Measurements from ENCODE around the gene ATXN1.

ATXN1 gene

GRCh38 chr6:16286151-16286522 is 475.1 kb downstream of the ATXN1 start:
- Histone ChIP-seq H3K79me2 (ENCODE audit: insufficient read depth, low read length) (no peaks in the 10 kb centered on the region), H3K4me2 (ENCODE audit: low read depth, low read length, poor library complexity, severe bottlenecking) (no peak overlapping the region), H3K4me3 (ENCODE audit: low read length, poor library complexity, severe bottlenecking) (no peak overlapping the region), H3F3A (ENCODE audit: low read depth) (no peaks in the 10 kb centered on the region), H3K27me3 (ENCODE audit: insufficient read depth, low read length, poor library complexity, severe bottlenecking) (no peaks in the 10 kb centered on the region), H3K4me1 (ENCODE audit: insufficient read depth, low read length, poor library complexity, severe bottlenecking) (peaks cover 8% of the 10 kb centered on the region), H3K9me3 (ENCODE audit: insufficient read depth, low read depth, low read length) (no peaks in the 10 kb centered on the region), H3K9ac (ENCODE audit: low read depth, low read length, poor library complexity, severe bottlenecking) (no peak overlapping the region), H3K36me3 (ENCODE audit: insufficient read depth, low read length) (no peaks in the 10 kb centered on the region), H3K9me2 (replicated peaks; ENCODE audit: low read depth, low read length) (no peaks in the 10 kb centered on the region), H4K20me1 (ENCODE audit: insufficient read depth, low read length, poor library complexity, severe bottlenecking) (no peaks in the 10 kb centered on the region), H2AFZ (ENCODE audit: low read length) (no peak overlapping the region)
- peak; percentile 73 for TF ChIP-seq CTCF (conservative IDR thresholded peaks at IDR 0.05; ENCODE audit: low read length)
- TF ChIP-seq EZH2phosphoT487 (IDR thresholded peaks at IDR 0.05; ENCODE audit: borderline replicate concordance) = no peak

DNA sequence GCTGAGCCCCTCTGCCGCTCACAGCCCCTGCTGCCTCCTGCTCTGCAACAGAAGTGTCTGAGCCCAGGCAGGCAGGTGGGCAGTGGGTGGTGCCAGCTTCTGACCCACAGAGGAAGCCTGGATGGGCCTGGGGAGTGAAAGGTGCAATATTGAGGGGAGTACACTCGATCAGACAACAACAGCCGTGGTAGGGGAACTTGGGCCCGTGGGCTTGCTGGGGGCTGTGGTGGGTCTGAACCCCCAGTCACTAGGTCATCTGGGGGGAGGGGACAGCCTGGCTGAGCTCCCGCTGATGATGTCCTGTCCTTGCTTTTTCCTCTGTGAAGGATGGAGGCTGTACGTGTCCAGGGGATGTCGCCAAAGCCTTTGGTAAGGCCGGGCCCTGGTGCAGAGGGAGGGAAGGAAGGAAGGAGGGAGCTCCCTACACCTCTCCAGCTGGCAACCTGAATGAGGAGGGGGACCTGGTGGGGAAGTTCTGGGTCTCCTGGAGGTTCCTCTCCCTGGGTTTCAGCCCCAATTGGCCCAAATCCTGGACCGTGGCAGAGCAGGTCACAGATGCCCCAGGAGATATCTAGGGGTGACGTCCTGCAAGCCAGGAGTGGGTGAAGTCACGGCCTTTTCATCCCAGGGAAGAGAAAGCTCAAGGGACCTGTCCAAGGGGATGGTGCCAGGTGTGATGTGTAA is 475.7 kb downstream of the ATXN1 start:
- Histone ChIP-seq H2AFZ (ENCODE audit: low read length) (no peak overlapping the region), H3K79me2 (ENCODE audit: insufficient read depth, low read length) (no peaks in the 10 kb centered on the region), H3K9me3 (ENCODE audit: insufficient read depth, low read depth, low read length) (no peaks in the 10 kb centered on the region), H3K4me3 (ENCODE audit: low read length, poor library complexity, severe bottlenecking) (no peak overlapping the region), H3K4me2 (ENCODE audit: low read depth, low read length, poor library complexity, severe bottlenecking) (no peak overlapping the region), H4K20me1 (ENCODE audit: insufficient read depth, low read length, poor library complexity, severe bottlenecking) (no peaks in the 10 kb centered on the region), H3K9ac (ENCODE audit: low read depth, low read length, poor library complexity, severe bottlenecking) (no peak overlapping the region), H3K4me1 (ENCODE audit: insufficient read depth, low read length, poor library complexity, severe bottlenecking) (peaks cover 8% of the 10 kb centered on the region), H3K9me2 (replicated peaks; ENCODE audit: low read depth, low read length) (no peaks in the 10 kb centered on the region), H3K27me3 (ENCODE audit: insufficient read depth, low read length, poor library complexity, severe bottlenecking) (no peaks in the 10 kb centered on the region), H3K36me3 (ENCODE audit: insufficient read depth, low read length) (no peaks in the 10 kb centered on the region), H3F3A (ENCODE audit: low read depth) (no peaks in the 10 kb centered on the region)
- no peak for TF ChIP-seq EZH2phosphoT487 (IDR thresholded peaks at IDR 0.05; ENCODE audit: borderline replicate concordance)
- no peak for TF ChIP-seq CTCF (conservative IDR thresholded peaks at IDR 0.05; ENCODE audit: low read length)

- Histone ChIP-seq H3K9me2 (replicated peaks; ENCODE audit: low read depth, low read length) (no peaks in the 10 kb centered on the region), H3K9ac (ENCODE audit: low read depth, low read length, poor library complexity, severe bottlenecking) (no peak overlapping the region), H3K79me2 (ENCODE audit: insufficient read depth, low read length) (no peaks in the 10 kb centered on the region), H3K36me3 (ENCODE audit: insufficient read depth, low read length) (no peaks in the 10 kb centered on the region), H3K4me1 (ENCODE audit: insufficient read depth, low read length, poor library complexity, severe bottlenecking) (peaks cover 8% of the 10 kb centered on the region), H3K4me2 (ENCODE audit: low read depth, low read length, poor library complexity, severe bottlenecking) (no peak overlapping the region), H3K27me3 (ENCODE audit: insufficient read depth, low read length, poor library complexity, severe bottlenecking) (no peaks in the 10 kb centered on the region), H3K4me3 (ENCODE audit: low read length, poor library complexity, severe bottlenecking) (no peak overlapping the region), H3F3A (ENCODE audit: low read depth) (no peaks in the 10 kb centered on the region), H4K20me1 (ENCODE audit: insufficient read depth, low read length, poor library complexity, severe bottlenecking) (no peaks in the 10 kb centered on the region), H2AFZ (ENCODE audit: low read length) (no peak overlapping the region), H3K9me3 (ENCODE audit: insufficient read depth, low read depth, low read length) (no peaks in the 10 kb centered on the region)
- TF ChIP-seq EZH2phosphoT487 (IDR thresholded peaks at IDR 0.05; ENCODE audit: borderline replicate concordance) (no peak), CTCF (conservative IDR thresholded peaks at IDR 0.05; ENCODE audit: low read length) (no peak)
These were observed 476.8 kb downstream of the ATXN1 start for GRCh38 chr6:16284472-16284871.

All from Loucy (cell line).